Activated naive CD4-positive, alpha-beta T cell treated with anti-CD3 and anti-CD28 coated beads for 36 hours (primary cell): ENCODE results near the gene STRN4. TPM values are rescaled to one million over a fixed set of nuclear protein-coding genes. Genes with fewer than 3 reads are reported as not detected.
"Not testable (repeated sequence)": the region's sequence is repeated elsewhere in the genome, so short reads cannot be mapped to it uniquely, and the experiment has no call there.

Experiments used
- CTCF ChIA-PET: fragments of 350-600 bp; sonication (Branson Sonifier 250); formaldehyde crosslinking; loops from one replicate; lab custom pipeline; 2021; ENCODE audit warnings: antibody characterized with exemption; lab: Charles Lee
- DNase-seq: peaks from one replicate; pipeline ENCODE4 v3.0.0-alpha.2; 2020
- H3K27ac Mint-ChIP-seq: one replicate; pipeline ENCODE4 v1.8.0; 2021; ENCODE audit warnings: mild to moderate bottlenecking, mixed read lengths
- H3K27me3 Mint-ChIP-seq: one replicate; pipeline ENCODE4 v1.8.0; 2021; ENCODE audit warnings: low read depth, mixed read lengths
- H3K36me3 Mint-ChIP-seq: one replicate; pipeline ENCODE4 v1.8.0; 2021; ENCODE audit warnings: low read depth, mixed read lengths
- H3K4me1 Mint-ChIP-seq: one replicate; pipeline ENCODE4 v1.8.0; 2021; ENCODE audit warnings: low read depth, mixed read lengths
- H3K4me3 Mint-ChIP-seq: one replicate; pipeline ENCODE4 v1.8.0; 2021; ENCODE audit warnings: mild to moderate bottlenecking, moderate library complexity, mixed read lengths
- H3K9me3 Mint-ChIP-seq: one replicate; pipeline ENCODE4 v1.8.0; 2021; ENCODE audit warnings: mixed read lengths
- intact Hi-C: fragments of 100-400 bp; cut with micrococcal nuclease; formaldehyde crosslinking; loops from one replicate; pipeline ENCODE4 v1.15.1; 2023
- total RNA-seq, 2 experiments: library from RNA; stranded (reverse); gene quantifications; one replicate each; pipeline ENCODE4 v1.2.3, GENCODE V29; 2021

STRN4 gene
- total RNA-seq, 2 experiments from 2014 or later, result 59.2 to 63.2 TPM

DNA sequence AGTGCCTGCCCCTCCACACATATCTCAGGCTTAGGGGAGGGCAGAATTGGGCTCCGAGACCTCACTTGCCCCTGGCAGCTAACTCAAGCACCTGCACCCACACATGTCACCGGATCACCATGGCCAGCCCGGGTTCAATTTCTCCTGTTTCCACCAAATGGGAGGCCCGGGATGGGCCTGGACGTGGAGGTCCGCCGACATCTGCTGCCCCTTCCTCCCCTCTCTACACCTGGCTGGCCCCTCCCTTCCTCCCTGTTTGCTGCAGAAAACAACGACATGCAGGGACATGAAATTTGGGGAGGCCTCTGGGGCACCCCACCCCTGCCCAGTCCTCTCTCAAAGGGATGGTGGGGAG lies 30.7 kb downstream of the STRN4 start:
- Mint-ChIP-seq H3K9me3 (no peaks in the 10 kb centered on the region), H3K27me3 (no peaks in the 10 kb centered on the region), H3K4me1 (peaks cover 43% of the 10 kb centered on the region), H3K4me3 (peak overlapping the region; percentile 96), H3K36me3 (peaks cover 7% of the 10 kb centered on the region), H3K27ac (peak overlapping the region; percentile 94)
- CTCF ChIA-PET, result interaction anchor here (0.6 to 4.5 kb wide), 3 partner anchors 11 to 50 kb away, joined by 3 to 36 read pairs (median 30); no protein-coding TSS in a partner anchor
- intact Hi-C loops, result loop anchor here (5.0 to 10.0 kb wide), 2 partner anchors 509 to 542 kb away; partner anchors contain the start of gene CCDC9
- peak; percentile 19 for DNase-seq

DNA sequence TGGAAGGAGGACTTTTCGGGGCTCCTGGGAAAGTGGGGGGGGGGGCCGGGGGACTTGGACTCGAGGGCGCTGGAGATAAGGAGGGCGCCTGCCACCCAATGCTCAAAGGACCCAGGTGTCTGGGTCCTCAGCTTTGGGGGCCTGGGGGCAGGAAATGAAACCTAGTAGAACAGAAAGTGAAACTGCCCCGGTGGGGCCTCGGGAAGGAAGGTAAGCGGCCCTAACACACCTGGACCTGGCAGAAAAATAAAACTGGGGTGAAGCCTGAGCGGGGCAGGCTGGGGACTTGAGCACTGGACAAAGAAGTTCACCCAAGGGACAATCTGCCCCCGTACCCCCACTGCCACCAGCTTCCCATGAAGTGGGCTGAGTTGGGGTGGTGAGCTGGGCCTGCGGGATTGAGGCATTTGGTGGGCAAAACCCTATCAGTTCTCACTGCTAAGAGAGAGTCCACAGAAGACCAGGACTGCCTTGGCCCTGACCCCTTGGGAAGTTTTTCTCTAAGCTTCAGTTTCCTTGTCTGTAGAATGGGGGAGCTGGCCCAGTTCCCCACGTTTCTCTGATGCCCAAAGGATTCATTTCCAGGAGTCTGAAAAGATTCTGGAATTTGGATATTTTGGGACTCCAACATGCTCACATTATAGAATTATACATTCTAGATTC lies 31.7 kb downstream of the STRN4 start:
- intact Hi-C loops, result loop anchor here (1.0 to 10.0 kb wide), 3 partner anchors 100 to 543 kb away; partner anchors contain the start of gene CCDC9
- peak overlapping the region; percentile 94 for H3K27ac Mint-ChIP-seq
- CTCF ChIA-PET, result interaction anchor here (0.6 to 4.5 kb wide), 6 partner anchors 10 to 409 kb away, joined by 3 to 36 read pairs (median 4); no protein-coding TSS in a partner anchor
- H3K9me3 Mint-ChIP-seq, result no peaks in the 10 kb centered on the region
- H3K27me3 Mint-ChIP-seq, result no peaks in the 10 kb centered on the region
- H3K36me3 Mint-ChIP-seq, result peaks cover 13% of the 10 kb centered on the region
- peaks cover 42% of the 10 kb centered on the region for H3K4me1 Mint-ChIP-seq
- peak; percentile 76 for DNase-seq
- peak overlapping the region; percentile 96 for H3K4me3 Mint-ChIP-seq

DNA sequence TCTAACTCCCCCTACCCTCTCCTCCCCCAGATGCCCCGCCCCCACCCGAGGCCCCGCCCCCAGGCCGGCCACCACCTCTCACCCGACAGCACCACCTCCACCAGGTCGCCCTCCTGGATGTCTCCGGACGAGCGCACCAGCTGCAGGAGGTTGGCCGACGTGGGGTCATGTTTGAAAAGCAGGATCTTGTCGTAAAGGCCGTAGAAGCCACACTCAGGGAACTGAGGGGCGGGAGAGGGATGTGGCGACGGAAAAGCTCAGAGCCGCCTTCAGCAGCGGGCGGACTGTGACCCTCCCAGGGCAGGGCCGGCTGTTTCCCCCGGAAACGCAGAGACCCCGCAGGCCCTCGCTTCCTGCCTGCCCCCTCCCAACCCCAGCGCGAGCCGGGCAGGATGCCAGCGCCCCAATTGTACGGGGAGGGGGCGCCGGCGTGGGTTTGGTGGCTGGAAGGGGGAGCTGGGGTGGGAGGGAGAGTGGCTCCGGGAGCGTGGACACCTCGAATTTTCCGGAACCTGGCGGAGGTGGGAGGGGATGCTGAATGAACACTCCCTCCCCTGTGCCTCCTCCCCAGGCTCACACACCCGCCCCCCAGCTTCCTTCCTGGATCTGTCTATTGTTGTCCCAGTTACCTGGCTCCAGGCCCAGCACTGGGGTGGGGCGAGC lies 32.3 kb downstream of the STRN4 start:
- peak; percentile 85 for DNase-seq
- Mint-ChIP-seq H3K9me3 (no peaks in the 10 kb centered on the region), H3K27me3 (no peaks in the 10 kb centered on the region), H3K27ac (peak overlapping the region; percentile 94), H3K36me3 (peaks cover 11% of the 10 kb centered on the region), H3K4me1 (peaks cover 35% of the 10 kb centered on the region), H3K4me3 (peak overlapping the region; percentile 96)
- CTCF ChIA-PET, result interaction anchor here (0.6 to 4.5 kb wide), 9 partner anchors 9 to 502 kb away, joined by 3 to 36 read pairs (median 4); no protein-coding TSS in a partner anchor
- intact Hi-C loops, result loop anchor here (1.0 to 10.0 kb wide), 2 partner anchors 100 to 511 kb away; no protein-coding TSS in a partner anchor

GRCh38 chr19:46712768-46713338 lies 33.4 kb downstream of the STRN4 start:
- Mint-ChIP-seq H3K4me1 (peaks cover 24% of the 10 kb centered on the region), H3K36me3 (peaks cover 13% of the 10 kb centered on the region), H3K4me3 (peak overlapping the region; percentile 96)
- CTCF ChIA-PET, result interaction anchor here (0.7 to 4.5 kb wide), 4 partner anchors 8 to 107 kb away, joined by 3 to 36 read pairs (median 16); no protein-coding TSS in a partner anchor
- H3K27ac Mint-ChIP-seq, DNase-seq, H3K9me3 Mint-ChIP-seq, H3K27me3 Mint-ChIP-seq: not testable (repeated sequence)
- intact Hi-C loops, result loop anchor here (10.0 kb wide), 1 partner anchor 512 kb away; no protein-coding TSS in a partner anchor

GRCh38 chr19:46710687-46711086 lies 35.6 kb downstream of the STRN4 start:
- DNase-seq, result no peak
- no peak overlapping the region for H3K27ac Mint-ChIP-seq
- intact Hi-C loops, result loop anchor here (10.0 kb wide), 1 partner anchor 514 kb away; no protein-coding TSS in a partner anchor
- H3K4me1 Mint-ChIP-seq, result peaks cover 21% of the 10 kb centered on the region
- H3K27me3 Mint-ChIP-seq, result no peaks in the 10 kb centered on the region
- CTCF ChIA-PET, result no interaction called here
- no peak overlapping the region for H3K4me3 Mint-ChIP-seq
- no peaks in the 10 kb centered on the region for H3K9me3 Mint-ChIP-seq
- H3K36me3 Mint-ChIP-seq, result peaks cover 20% of the 10 kb centered on the region

- H3K36me3 Mint-ChIP-seq, result peaks cover 27% of the 10 kb centered on the region
- H3K27ac Mint-ChIP-seq, result peak overlapping the region; percentile 56
- H3K9me3 Mint-ChIP-seq, result no peaks in the 10 kb centered on the region
- peak; percentile 93 for DNase-seq
- intact Hi-C loops, result loop anchor here (1.0 kb wide), 3 partner anchors 13 to 49 kb away; partner anchors contain the start of gene PRKD2
- CTCF ChIA-PET, result interaction anchor here (0.6 to 5.5 kb wide), 22 partner anchors 9 to 332 kb away, joined by 3 to 81 read pairs (median 6); no protein-coding TSS in a partner anchor
- peaks cover 7% of the 10 kb centered on the region for H3K4me1 Mint-ChIP-seq
- no peaks in the 10 kb centered on the region for H3K27me3 Mint-ChIP-seq
- no peak overlapping the region for H3K4me3 Mint-ChIP-seq
Measured at GRCh38 chr19:46704379-46705076, 41.7 kb downstream of the STRN4 start.

GRCh38 chr19:46700704-46701103 lies 45.5 kb downstream of the STRN4 start:
- no peak overlapping the region for H3K27ac Mint-ChIP-seq
- no peaks in the 10 kb centered on the region for H3K9me3 Mint-ChIP-seq
- no peak overlapping the region for H3K4me3 Mint-ChIP-seq
- H3K4me1 Mint-ChIP-seq, result peaks cover 7% of the 10 kb centered on the region
- H3K27me3 Mint-ChIP-seq, result no peaks in the 10 kb centered on the region
- no peak for DNase-seq
- CTCF ChIA-PET, result interaction anchor here (0.6 kb wide), 1 partner anchor 69 kb away, joined by 3 read pairs; no protein-coding TSS in a partner anchor
- H3K36me3 Mint-ChIP-seq, result peaks cover 27% of the 10 kb centered on the region
- intact Hi-C loops, result no loop called here

GRCh38 chr19:46698395-46699321 lies 47.6 kb downstream of the STRN4 start:
- Mint-ChIP-seq H3K27ac (no peak overlapping the region), H3K27me3 (no peaks in the 10 kb centered on the region), H3K9me3 (no peaks in the 10 kb centered on the region), H3K36me3 (peaks cover 25% of the 10 kb centered on the region), H3K4me3 (no peak overlapping the region), H3K4me1 (no peaks in the 10 kb centered on the region)
- DNase-seq, result no peak
- intact Hi-C loops, result no loop called here
- CTCF ChIA-PET, result interaction anchor here (1.6 kb wide), 1 partner anchor 30 kb away, joined by 4 read pairs; no protein-coding TSS in a partner anchor

- intact Hi-C loops, result no loop called here
- no peak overlapping the region for H3K27ac Mint-ChIP-seq
- DNase-seq, result peak; percentile 14
Measured at GRCh38 chr19:46697204-46697960, 48.9 kb downstream of the STRN4 start.

GRCh38 chr19:46696866-46697203 lies 49.4 kb downstream of the STRN4 start:
- CTCF ChIA-PET, result interaction anchor here (0.6 to 3.0 kb wide), 4 partner anchors 8 to 33 kb away, joined by 3 to 9 read pairs (median 4); no protein-coding TSS in a partner anchor
- Mint-ChIP-seq H3K9me3 (no peaks in the 10 kb centered on the region), H3K27ac (no peak overlapping the region), H3K27me3 (no peaks in the 10 kb centered on the region), H3K36me3 (peaks cover 38% of the 10 kb centered on the region), H3K4me1 (no peaks in the 10 kb centered on the region), H3K4me3 (no peak overlapping the region)
- DNase-seq, result no peak
- intact Hi-C loops, result no loop called here

More at GRCh38 chr19:46697204-46697960, 48.9 kb downstream of the STRN4 start:
- H3K9me3 Mint-ChIP-seq, result no peaks in the 10 kb centered on the region
- peaks cover 34% of the 10 kb centered on the region for H3K36me3 Mint-ChIP-seq
- CTCF ChIA-PET, result interaction anchor here (0.6 to 3.0 kb wide), 4 partner anchors 7 to 32 kb away, joined by 3 to 9 read pairs (median 4); no protein-coding TSS in a partner anchor
- no peak overlapping the region for H3K4me3 Mint-ChIP-seq
- H3K4me1 Mint-ChIP-seq, result no peaks in the 10 kb centered on the region
- H3K27me3 Mint-ChIP-seq, result no peaks in the 10 kb centered on the region
